ENCODE results near the gene LRRC73. TPM values are rescaled to one million over a fixed set of nuclear protein-coding genes. Genes with fewer than 3 reads are reported as not detected.

Gene LRRC73
- total and polyA plus RNA-seq, 9 of the 15 experiments (the other 6 are each of a cell fraction or from before 2014, with no cell fraction given) = 0.07 to 0.55 (median 0.16) TPM; not detected in 3

- TF ChIP-seq REST (IDR thresholded peaks at IDR 0.05; ENCODE audit: borderline replicate concordance) = peak; percentile 80
- TF ChIP-seq REST (CRISPR knock-in tag; IDR thresholded peaks at IDR 0.05; ENCODE audit: low read depth) = no peak
- TF ChIP-seq ZNF655 (CRISPR knock-in tag; IDR thresholded peaks at IDR 0.05) = no peak
- peak; percentile 6; the same call in 1 of the 2 replicates for TF ChIP-seq JUND (IDR thresholded peaks at IDR 0.05; ENCODE audit: borderline replicate concordance, low read depth, low read length)
- TF ChIP-seq JUND (tag; IDR thresholded peaks at IDR 0.05; ENCODE audit: borderline replicate concordance, low read depth, low read length) = no peak
- no peak for TF ChIP-seq ZBTB2 (IDR thresholded peaks at IDR 0.05)
- no peak for TF ChIP-seq ZKSCAN8 (CRISPR knock-in tag; IDR thresholded peaks at IDR 0.05)
- no peak for TF ChIP-seq KLF10 (CRISPR knock-in tag; IDR thresholded peaks at IDR 0.05)
- TF ChIP-seq FOXA1 (IDR thresholded peaks at IDR 0.05; ENCODE audit: borderline replicate concordance) = no peak
- TF ChIP-seq ZNF644 (tag; IDR thresholded peaks at IDR 0.05; ENCODE audit: low read depth) = no peak
- TF ChIP-seq NR2C1 (IDR thresholded peaks at IDR 0.05) = no peak
- no peak for TF ChIP-seq NR2C1 (tag; IDR thresholded peaks at IDR 0.05)
- TF ChIP-seq ETS2 (tag; IDR thresholded peaks at IDR 0.05; ENCODE audit: borderline replicate concordance, poor library complexity, severe bottlenecking) = no peak
- TF ChIP-seq PHB (CRISPR knock-in tag; IDR thresholded peaks at IDR 0.05) = no peak
- TF ChIP-seq RBBP5 (IDR thresholded peaks at IDR 0.05; ENCODE audit: borderline replicate concordance, insufficient read depth, low read length, poor library complexity, severe bottlenecking) = no peak
- no peak for TF ChIP-seq TAL1 (IDR thresholded peaks at IDR 0.05)
- TF ChIP-seq KAT2B (IDR thresholded peaks at IDR 0.05; ENCODE audit: low read depth, low read length) = no peak
- TF ChIP-seq HDAC3 (IDR thresholded peaks at IDR 0.05; ENCODE audit: borderline replicate concordance, partially characterized antibody) = no peak
Measured at GRCh38 chr6:43496370-43497128, 13.6 kb downstream of the LRRC73 start (continued).

All from K562 (cell line).